Activated CD4-positive, alpha-beta memory T cell treated with anti-CD3 and anti-CD28 coated beads for 36 hours (primary cell): ENCODE results near the gene FEM1B. TPM values are rescaled to one million over a fixed set of nuclear protein-coding genes. Genes with fewer than 3 reads are reported as not detected.
A peak's percentile ranks its signal among the peaks of the same experiment; 100 is the strongest.

Experiments used
- CTCF ChIA-PET: fragments of 350-600 bp; sonication (Branson Sonifier 250); formaldehyde crosslinking; loops from one replicate; lab custom pipeline; 2021; ENCODE audit warnings: antibody characterized with exemption, inconsistent platforms; lab: Charles Lee
- POLR2A ChIA-PET: fragments of 350-600 bp; sonication (Branson Sonifier 250); formaldehyde crosslinking; loops from one replicate; lab custom pipeline; 2021; ENCODE audit warnings: antibody characterized with exemption; lab: Charles Lee
- DNase-seq: peaks from one replicate; pipeline ENCODE4 v3.0.0-alpha.2; 2020
- H3K27ac Mint-ChIP-seq: one replicate; pipeline ENCODE4 v1.8.0; 2021; ENCODE audit warnings: mixed read lengths
- H3K27me3 Mint-ChIP-seq: one replicate; pipeline ENCODE4 v1.8.0; 2021; ENCODE audit warnings: mixed read lengths
- H3K36me3 Mint-ChIP-seq: one replicate; pipeline ENCODE4 v1.8.0; 2021; ENCODE audit warnings: mixed read lengths
- H3K4me1 Mint-ChIP-seq: one replicate; pipeline ENCODE4 v1.8.0; 2021; ENCODE audit warnings: low read depth, mixed read lengths
- H3K4me3 Mint-ChIP-seq: one replicate; pipeline ENCODE4 v1.8.0; 2021; ENCODE audit warnings: mild to moderate bottlenecking, mixed read lengths
- H3K9me3 Mint-ChIP-seq: one replicate; pipeline ENCODE4 v1.8.0; 2021; ENCODE audit warnings: mixed read lengths
- intact Hi-C: fragments of 100-400 bp; cut with micrococcal nuclease; formaldehyde crosslinking; loops from one replicate; pipeline ENCODE4 v1.15.1; 2023
- total RNA-seq, 2 experiments: library from RNA; stranded (reverse); gene quantifications; one replicate each; pipeline ENCODE4 v1.2.3, GENCODE V29; 2021

The FEM1B gene
- total RNA-seq, 2 experiments from 2014 or later = 32.6 to 34.2 TPM

DNA sequence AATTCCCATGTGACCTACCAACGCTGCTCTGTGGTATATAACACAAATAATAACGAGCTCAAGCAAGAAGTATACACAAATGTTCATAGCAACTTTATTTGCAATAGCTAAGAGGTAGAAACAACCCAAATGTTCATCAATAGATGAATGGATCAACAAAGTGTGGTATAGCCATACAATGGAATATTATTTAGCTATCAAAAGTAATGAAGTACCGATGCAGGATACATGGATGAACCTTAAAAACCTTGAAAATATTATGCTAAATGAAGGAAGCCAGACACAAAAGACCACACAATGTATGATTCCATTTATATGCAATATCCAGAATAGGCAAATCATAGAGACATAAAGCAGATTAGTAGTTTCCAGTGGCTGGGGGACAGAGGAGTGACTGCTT lies 15.6 kb upstream of the FEM1B start:
- DNase-seq = no peak
- Mint-ChIP-seq H3K27me3 (peaks cover 18% of the 10 kb centered on the region), H3K9me3 (no peaks in the 10 kb centered on the region), H3K4me3 (no peak overlapping the region), H3K4me1 (peaks cover 6% of the 10 kb centered on the region), H3K36me3 (no peaks in the 10 kb centered on the region), H3K27ac (no peak overlapping the region)
- ChIA-PET CTCF (interaction anchor here (3.1 kb wide), 1 partner anchor 9 kb away, joined by 17 read pairs; no protein-coding TSS in a partner anchor), POLR2A (no interaction called here)
- intact Hi-C loops = no loop called here

DNA sequence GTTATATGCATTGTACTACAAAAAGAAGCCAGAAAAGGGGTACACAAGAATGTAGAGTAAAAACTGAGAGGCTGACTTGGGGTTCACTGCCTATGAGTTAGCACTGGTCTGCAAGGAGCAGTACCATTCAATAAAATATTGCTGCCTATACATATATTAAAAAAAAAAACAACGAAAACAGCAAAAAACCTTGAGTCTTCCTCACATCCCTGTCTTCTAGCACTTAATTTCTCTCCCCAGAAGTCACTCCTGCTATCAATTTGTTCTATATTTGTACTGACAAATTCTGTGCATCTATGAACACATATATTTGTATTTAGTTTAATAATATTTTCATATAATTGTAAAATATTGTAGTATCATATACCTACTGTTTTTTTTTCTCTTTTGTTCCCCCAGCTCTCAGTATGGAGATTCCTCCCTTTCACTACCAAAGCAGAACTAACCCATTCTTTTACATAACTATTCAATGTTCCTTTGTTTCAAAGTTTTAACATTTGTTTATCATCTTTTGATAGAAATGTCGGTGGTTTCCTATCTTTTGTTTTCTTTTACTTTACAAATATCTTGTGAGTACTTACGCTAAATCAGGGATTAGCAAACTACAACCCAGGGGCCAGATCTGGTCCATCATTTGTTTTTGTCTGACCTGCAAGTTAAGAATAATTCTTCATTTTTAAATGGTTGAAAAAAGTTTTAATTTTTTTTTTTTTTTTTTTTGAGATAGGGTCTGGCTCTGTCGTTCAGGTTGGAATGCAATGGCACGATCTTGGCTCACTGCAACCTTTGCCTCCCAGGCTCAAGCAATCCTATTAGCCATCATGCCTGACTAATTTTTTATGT lies 14.8 kb upstream of the FEM1B start:
- H3K4me3 Mint-ChIP-seq = no peak overlapping the region
- ChIA-PET POLR2A (no interaction called here), CTCF (interaction anchor here (3.1 kb wide), 1 partner anchor 10 kb away, joined by 17 read pairs; no protein-coding TSS in a partner anchor)
- no peaks in the 10 kb centered on the region for H3K9me3 Mint-ChIP-seq
- intact Hi-C loops = no loop called here
- peaks cover 18% of the 10 kb centered on the region for H3K27me3 Mint-ChIP-seq
- no peak overlapping the region for H3K27ac Mint-ChIP-seq
- no peak for DNase-seq
- peaks cover 4% of the 10 kb centered on the region for H3K4me1 Mint-ChIP-seq
- no peaks in the 10 kb centered on the region for H3K36me3 Mint-ChIP-seq

DNA sequence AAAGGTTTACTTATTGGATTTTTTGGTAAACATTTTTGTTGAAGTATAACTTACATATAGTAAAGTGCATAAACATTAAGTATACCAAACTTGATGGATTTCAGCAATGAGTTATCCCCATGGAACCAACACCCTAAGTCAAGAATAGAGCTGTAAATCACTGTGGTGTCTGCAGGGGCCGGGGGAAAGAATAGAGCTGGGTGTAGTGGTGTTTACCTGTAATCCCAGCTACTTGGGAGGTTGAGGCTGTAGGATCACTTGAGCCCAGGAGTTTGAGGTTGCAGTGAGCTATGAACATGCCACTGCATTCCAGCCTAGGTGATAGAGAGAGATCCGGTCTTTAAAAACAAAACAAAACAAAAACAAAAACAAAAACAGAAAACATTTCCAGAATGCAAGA lies 13.3 kb upstream of the FEM1B start:
- Mint-ChIP-seq H3K36me3 (no peaks in the 10 kb centered on the region), H3K4me1 (no peaks in the 10 kb centered on the region), H3K9me3 (no peaks in the 10 kb centered on the region), H3K4me3 (no peak overlapping the region), H3K27ac (no peak overlapping the region), H3K27me3 (peaks cover 19% of the 10 kb centered on the region)
- POLR2A ChIA-PET = interaction anchor here (0.7 kb wide), 1 partner anchor 245 kb away, joined by 4 read pairs; no protein-coding TSS in a partner anchor
- DNase-seq = no peak
- CTCF ChIA-PET = interaction anchor here (3.1 kb wide), 1 partner anchor 12 kb away, joined by 17 read pairs; no protein-coding TSS in a partner anchor
- intact Hi-C loops = no loop called here

DNA sequence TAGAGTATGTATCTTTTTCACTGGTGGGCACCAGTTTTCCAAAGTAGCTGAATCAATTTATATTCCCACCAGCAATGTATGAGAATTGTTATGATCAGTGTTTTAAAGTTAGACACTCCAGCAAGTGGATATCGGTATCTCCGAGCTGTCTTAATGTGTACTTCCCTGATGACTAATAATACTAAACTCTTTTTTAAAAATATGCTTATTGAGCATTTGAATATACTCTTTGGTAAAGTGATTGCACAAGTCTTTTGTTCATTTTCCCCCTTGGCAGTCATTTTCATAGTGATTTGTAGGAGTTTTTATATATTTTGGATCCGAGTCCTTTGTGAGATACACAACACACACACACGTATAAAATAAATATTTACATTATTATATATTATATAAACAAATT lies 12.5 kb upstream of the FEM1B start:
- Mint-ChIP-seq H3K4me1 (no peaks in the 10 kb centered on the region), H3K36me3 (no peaks in the 10 kb centered on the region), H3K27me3 (peaks cover 19% of the 10 kb centered on the region), H3K4me3 (no peak overlapping the region), H3K27ac (no peak overlapping the region), H3K9me3 (no peaks in the 10 kb centered on the region)
- intact Hi-C loops = no loop called here
- ChIA-PET POLR2A (no interaction called here), CTCF (interaction anchor here (1.6 kb wide), 1 partner anchor 41 kb away, joined by 5 read pairs; no protein-coding TSS in a partner anchor)
- no peak for DNase-seq

DNA sequence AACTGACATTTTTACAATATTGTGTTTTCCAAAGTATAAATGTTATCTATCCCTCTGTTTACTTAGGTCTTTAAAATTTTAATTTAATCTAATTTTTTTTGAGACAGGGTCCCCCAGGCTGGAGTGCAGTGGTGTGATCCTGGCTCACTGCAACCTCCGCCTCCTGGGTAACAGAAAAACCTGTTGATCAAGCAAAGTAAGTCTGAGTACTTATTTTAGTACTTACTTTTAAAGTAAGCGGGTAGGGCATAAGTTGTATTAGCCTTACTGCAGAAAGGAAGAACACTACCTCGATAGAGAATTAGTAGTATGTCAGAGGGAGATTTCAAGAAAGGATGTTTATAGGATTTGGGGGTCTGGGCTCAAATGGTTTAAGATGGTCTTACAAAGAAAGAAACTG lies 11.9 kb upstream of the FEM1B start:
- Mint-ChIP-seq H3K27ac (no peak overlapping the region), H3K9me3 (no peaks in the 10 kb centered on the region), H3K36me3 (no peaks in the 10 kb centered on the region), H3K4me3 (no peak overlapping the region), H3K27me3 (peaks cover 19% of the 10 kb centered on the region), H3K4me1 (no peaks in the 10 kb centered on the region)
- POLR2A ChIA-PET = no interaction called here
- intact Hi-C loops = no loop called here
- no peak for DNase-seq
- CTCF ChIA-PET = interaction anchor here (1.6 kb wide), 1 partner anchor 41 kb away, joined by 5 read pairs; no protein-coding TSS in a partner anchor

DNA sequence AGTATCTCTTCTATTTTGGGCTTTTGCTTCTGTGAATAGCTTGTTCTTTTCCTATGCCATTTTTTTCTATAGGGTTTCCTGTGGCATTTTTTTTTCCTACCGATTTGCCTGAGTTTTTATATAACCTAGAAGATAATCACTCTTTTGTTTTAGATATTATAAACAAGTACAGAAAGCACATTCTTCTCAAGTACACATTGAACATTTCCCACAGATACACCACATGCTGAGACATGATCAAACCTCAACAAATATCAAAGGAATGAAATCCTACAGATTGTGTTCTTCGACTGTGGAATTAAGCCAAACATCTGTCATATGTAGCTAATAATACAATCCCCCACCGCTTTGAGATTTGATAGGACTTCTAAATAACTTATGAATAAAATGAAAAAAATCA lies 9.1 kb upstream of the FEM1B start:
- no peaks in the 10 kb centered on the region for H3K4me1 Mint-ChIP-seq
- H3K4me3 Mint-ChIP-seq = no peak overlapping the region
- DNase-seq = no peak
- intact Hi-C loops = no loop called here
- POLR2A ChIA-PET = no interaction called here
- CTCF ChIA-PET = no interaction called here
- H3K27me3 Mint-ChIP-seq = peaks cover 14% of the 10 kb centered on the region
- no peaks in the 10 kb centered on the region for H3K36me3 Mint-ChIP-seq
- no peaks in the 10 kb centered on the region for H3K9me3 Mint-ChIP-seq
- no peak overlapping the region for H3K27ac Mint-ChIP-seq

DNA sequence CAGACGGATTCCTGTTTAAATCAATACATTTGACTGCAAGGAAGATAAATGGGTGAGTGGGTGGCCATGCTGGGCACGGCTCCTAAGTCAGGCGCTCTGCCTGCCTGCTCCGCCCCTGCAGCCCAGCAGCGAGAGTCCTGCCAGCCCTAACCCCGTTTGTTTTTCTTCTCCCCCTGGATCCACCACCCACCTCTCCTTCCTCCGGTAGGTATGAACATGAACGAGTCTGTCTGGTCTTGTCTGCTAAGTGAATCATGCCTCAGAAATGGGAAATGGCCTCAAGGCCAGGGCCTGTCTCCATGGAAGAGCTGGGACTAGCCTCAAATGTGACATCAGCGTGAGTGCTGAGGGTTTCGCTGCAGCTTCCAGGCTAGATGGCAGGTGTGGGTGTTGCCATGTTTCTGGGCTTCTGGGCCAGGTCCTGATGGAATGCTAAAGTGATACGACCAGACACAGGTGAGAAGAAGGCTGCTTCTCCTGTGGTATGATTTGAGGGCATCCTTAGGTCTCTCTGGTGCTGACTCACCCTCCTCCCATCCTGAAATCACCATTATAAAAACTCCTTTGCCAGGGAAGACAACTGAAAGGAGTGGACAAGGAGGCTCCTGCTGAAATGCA lies 5.6 kb upstream of the FEM1B start:
- Mint-ChIP-seq H3K36me3 (no peaks in the 10 kb centered on the region), H3K27ac (no peak overlapping the region), H3K4me3 (no peak overlapping the region), H3K27me3 (peaks cover 1% of the 10 kb centered on the region), H3K9me3 (no peaks in the 10 kb centered on the region), H3K4me1 (peaks cover 12% of the 10 kb centered on the region)
- intact Hi-C loops = no loop called here
- CTCF ChIA-PET = interaction anchor here (1.4 kb wide), 1 partner anchor 35 kb away, joined by 3 read pairs; no protein-coding TSS in a partner anchor
- DNase-seq = no peak
- POLR2A ChIA-PET = no interaction called here

DNA sequence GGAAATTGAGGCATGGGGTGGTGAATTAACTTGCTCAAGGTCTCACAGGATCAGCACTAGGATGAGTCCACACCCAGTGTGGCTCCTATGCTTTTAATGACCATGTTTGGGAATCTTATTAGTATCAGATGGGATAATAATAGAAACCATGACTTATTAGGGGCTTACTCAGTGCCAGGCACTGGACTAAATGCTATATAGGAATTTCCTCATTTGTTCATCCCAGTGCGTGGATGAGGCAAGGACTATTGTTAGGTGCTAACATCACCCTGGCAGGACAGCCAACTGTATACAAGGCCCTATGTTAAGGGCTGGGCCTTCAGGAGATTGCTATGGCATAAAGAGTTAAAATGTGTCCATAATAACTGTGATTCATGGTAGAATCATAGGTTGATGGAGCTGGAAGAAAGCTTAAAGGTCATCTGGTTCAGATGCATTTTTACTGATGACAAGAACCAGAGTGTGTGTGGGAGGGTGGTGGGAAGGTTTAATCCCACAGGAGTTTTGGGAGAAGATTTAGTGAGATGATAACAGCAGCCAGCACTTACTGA lies 4.7 kb upstream of the FEM1B start:
- Mint-ChIP-seq H3K27ac (no peak overlapping the region), H3K27me3 (peaks cover 1% of the 10 kb centered on the region), H3K36me3 (no peaks in the 10 kb centered on the region), H3K9me3 (no peaks in the 10 kb centered on the region), H3K4me3 (no peak overlapping the region), H3K4me1 (peaks cover 15% of the 10 kb centered on the region)
- CTCF ChIA-PET = interaction anchor here (0.5 to 2.0 kb wide), 2 partner anchors 20 to 24 kb away, joined by 5 to 6 read pairs; no protein-coding TSS in a partner anchor
- POLR2A ChIA-PET = no interaction called here
- intact Hi-C loops = no loop called here
- DNase-seq = no peak

DNA sequence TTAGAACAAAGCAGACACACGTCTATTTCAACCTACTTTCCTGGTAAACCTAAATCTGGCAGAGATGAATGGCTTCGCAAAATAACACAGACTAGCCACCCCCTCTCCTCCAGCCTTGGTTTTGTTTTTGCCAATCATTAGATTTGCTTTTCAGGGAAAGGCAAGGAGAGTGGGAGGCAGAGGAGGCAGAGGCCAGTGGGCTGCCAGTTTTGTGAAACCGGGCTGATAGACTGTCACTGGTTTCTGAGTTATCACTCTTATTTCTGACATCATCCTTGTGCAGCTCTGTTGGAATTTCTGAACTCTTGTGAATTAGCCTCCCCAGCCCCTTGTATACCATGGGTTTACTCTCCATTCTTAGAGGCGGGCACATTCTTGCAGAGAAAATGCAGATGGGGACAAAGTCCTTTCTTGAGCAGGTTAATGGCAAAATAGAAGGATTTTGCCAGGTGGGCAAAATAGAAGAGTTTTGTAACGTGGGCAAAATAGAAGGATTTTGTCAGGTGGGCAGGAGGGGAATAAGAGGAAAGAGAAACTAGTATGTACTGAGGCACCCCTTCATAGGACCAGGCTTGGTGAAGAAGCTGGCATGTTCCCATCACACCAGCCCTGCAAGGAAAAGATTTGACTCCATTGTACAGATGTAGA lies 3.2 kb upstream of the FEM1B start:
- Mint-ChIP-seq H3K9me3 (no peaks in the 10 kb centered on the region), H3K27me3 (no peaks in the 10 kb centered on the region), H3K4me3 (no peak overlapping the region), H3K4me1 (peaks cover 19% of the 10 kb centered on the region), H3K36me3 (peaks cover 8% of the 10 kb centered on the region), H3K27ac (no peak overlapping the region)
- no peak for DNase-seq
- POLR2A ChIA-PET = no interaction called here
- intact Hi-C loops = no loop called here
- CTCF ChIA-PET = interaction anchor here (2.0 kb wide), 1 partner anchor 21 kb away, joined by 6 read pairs; no protein-coding TSS in a partner anchor

DNA sequence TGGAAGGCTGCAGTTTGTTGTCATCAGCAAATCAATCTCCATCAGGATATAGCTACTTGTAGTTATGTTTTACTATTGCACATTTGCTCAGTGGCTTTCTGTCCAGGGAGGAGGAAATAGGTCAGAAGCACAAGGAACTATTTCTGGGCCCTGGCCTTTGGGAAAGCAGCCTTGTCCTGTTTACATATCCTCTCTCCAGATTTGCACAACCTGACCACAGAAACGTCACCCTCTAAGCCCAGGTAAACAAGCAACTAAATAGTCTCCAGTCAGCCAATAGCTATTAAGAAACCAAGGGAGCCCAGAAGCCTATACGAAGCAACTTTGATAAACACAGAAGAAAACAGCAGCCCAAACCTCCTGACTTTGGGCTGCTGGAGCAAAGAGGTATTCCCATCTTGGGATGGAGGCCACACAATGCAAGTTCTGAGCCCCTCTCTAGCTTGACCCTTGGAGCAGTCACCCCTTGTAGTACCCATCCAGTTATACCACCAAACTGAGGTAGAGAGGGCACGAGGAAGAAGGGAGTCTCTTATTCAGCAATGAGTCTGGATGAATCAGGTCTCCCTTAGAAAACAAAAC lies 2.3 kb upstream of the FEM1B start:
- POLR2A ChIA-PET = no interaction called here
- H3K27ac Mint-ChIP-seq = no peak overlapping the region
- H3K4me1 Mint-ChIP-seq = peaks cover 28% of the 10 kb centered on the region
- no peak overlapping the region for H3K4me3 Mint-ChIP-seq
- DNase-seq = no peak
- intact Hi-C loops = loop anchor here (5.0 kb wide), 1 partner anchor 542 kb away; no protein-coding TSS in a partner anchor
- CTCF ChIA-PET = interaction anchor here (0.9 to 1.5 kb wide), 2 partner anchors 22 to 31 kb away, joined by 4 to 6 read pairs; no protein-coding TSS in a partner anchor
- no peaks in the 10 kb centered on the region for H3K9me3 Mint-ChIP-seq
- peaks cover 14% of the 10 kb centered on the region for H3K36me3 Mint-ChIP-seq
- H3K27me3 Mint-ChIP-seq = no peaks in the 10 kb centered on the region

DNA sequence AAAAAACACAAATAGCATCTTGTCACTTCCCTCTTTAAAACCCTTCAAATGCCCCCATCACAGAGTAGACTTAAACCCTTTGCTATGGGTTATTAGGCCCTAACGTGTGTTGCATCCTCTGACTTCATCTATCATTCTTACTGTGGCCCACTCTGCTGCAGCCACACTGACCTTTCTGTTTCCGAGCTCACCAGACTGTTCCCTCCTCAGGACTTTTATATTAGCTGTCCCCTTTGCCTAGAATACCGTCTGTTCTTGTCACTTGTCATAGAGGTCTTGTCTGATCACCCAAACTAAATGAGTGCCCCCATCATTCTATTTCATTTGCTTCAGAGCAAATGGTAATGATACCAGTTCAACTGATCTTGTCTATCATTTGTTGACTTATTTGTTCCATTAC lies 877 bp upstream of the FEM1B start:
- Mint-ChIP-seq H3K4me3 (peak overlapping the region; percentile 90), H3K27ac (peak overlapping the region; percentile 97), H3K36me3 (peaks cover 16% of the 10 kb centered on the region), H3K9me3 (no peaks in the 10 kb centered on the region), H3K4me1 (peaks cover 42% of the 10 kb centered on the region), H3K27me3 (no peaks in the 10 kb centered on the region)
- no peak for DNase-seq
- intact Hi-C loops = loop anchor here (1.0 to 5.0 kb wide), 4 partner anchors 19 to 541 kb away; partner anchors contain the start of genes CLN6 and PIAS1
- POLR2A ChIA-PET = interaction anchor here (1.2 to 4.4 kb wide), 6 partner anchors 15 to 222 kb away, joined by 4 to 36 read pairs (median 8); partner anchors contain the start of genes CLN6 and PIAS1
- CTCF ChIA-PET = interaction anchor here (1.4 to 3.3 kb wide), 2 partner anchors 24 to 105 kb away, joined by 5 to 13 read pairs; no protein-coding TSS in a partner anchor
